Measurements from ENCODE around the gene ARID1B. TPM values are rescaled to one million over a fixed set of nuclear protein-coding genes. Genes with fewer than 3 reads are reported as not detected.

Gene ARID1B
- total RNA-seq, 1 experiment from 2014 or later, result 63.9 TPM

DNA sequence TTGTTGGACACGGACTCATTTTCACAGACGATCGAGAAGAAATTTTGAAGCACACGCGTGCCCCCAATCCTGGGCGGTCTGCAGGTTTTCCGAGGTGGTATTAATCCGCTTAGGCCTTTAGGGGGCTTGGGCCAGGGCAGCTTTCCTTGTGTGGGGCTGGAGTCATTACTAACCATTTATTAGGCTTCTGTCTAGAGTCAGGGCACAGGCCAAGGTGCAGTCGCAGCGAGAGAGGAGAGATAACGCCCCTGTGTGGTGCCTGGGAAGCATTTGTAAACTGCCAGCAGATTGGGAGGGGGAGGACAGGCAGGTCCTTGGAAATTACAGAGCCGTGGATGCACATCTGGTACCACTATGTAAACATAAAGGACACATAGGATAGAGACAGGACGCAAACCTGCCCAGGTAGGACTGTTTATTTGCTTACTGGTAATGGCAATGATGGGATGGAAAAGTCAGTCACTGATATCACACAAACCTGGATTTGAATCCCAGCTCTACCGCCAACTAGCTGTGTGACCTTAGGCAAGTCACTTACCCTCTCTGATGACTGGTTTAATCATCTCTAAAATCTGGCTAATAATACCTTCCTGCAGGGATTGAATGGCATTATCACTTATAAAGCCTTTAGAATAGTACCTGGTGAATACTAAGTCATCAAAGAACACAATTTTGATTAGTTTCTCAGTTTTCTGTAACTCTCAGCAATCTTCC is 469.8 kb downstream of the ARID1B start:
- H3K9me3 Mint-ChIP-seq (ENCODE audit: unreplicated experiment), result peaks cover 5% of the 10 kb centered on the region
- no peak overlapping the region for H3K27ac Mint-ChIP-seq (ENCODE audit: low read depth, unreplicated experiment)
- peaks cover 5% of the 10 kb centered on the region for H3K36me3 Mint-ChIP-seq (ENCODE audit: insufficient read depth, unreplicated experiment)
- BruUV-seq (replicated peaks), result no TSS peak
- peaks cover 33% of the 10 kb centered on the region for H3K27me3 Mint-ChIP-seq (ENCODE audit: insufficient read depth, unreplicated experiment)
- ChIA-PET POLR2A (no interaction called here), CTCF (no interaction called here)
- intact Hi-C loops (cut with micrococcal nuclease), result no loop called here
- DNase-seq (ENCODE audit: unreplicated experiment), result no peak
- H3K4me1 Mint-ChIP-seq (ENCODE audit: insufficient read depth, unreplicated experiment), result peaks cover 5% of the 10 kb centered on the region
- H3K4me3 Mint-ChIP-seq (ENCODE audit: unreplicated experiment), result no peak overlapping the region
- TF ChIP-seq CTCF (IDR thresholded peaks at IDR 0.05; ENCODE audit: unreplicated experiment), result no peak

- Mint-ChIP-seq H3K36me3 (ENCODE audit: insufficient read depth, unreplicated experiment) (peaks cover 5% of the 10 kb centered on the region), H3K27ac (ENCODE audit: low read depth, unreplicated experiment) (no peak overlapping the region), H3K9me3 (ENCODE audit: unreplicated experiment) (peaks cover 5% of the 10 kb centered on the region), H3K4me3 (ENCODE audit: unreplicated experiment) (no peak overlapping the region), H3K27me3 (ENCODE audit: insufficient read depth, unreplicated experiment) (peaks cover 39% of the 10 kb centered on the region), H3K4me1 (ENCODE audit: insufficient read depth, unreplicated experiment) (peaks cover 5% of the 10 kb centered on the region)
- DNase-seq (ENCODE audit: unreplicated experiment), result no peak
- no peak for TF ChIP-seq CTCF (IDR thresholded peaks at IDR 0.05; ENCODE audit: unreplicated experiment)
- POLR2A ChIA-PET, result interaction anchor here (1.1 kb wide), 1 partner anchor 12 kb away, joined by 3 read pairs; no protein-coding TSS in a partner anchor
- CTCF ChIA-PET, result no interaction called here
- intact Hi-C loops (cut with micrococcal nuclease), result no loop called here
- BruUV-seq (replicated peaks), result no TSS peak
These were observed 471.1 kb downstream of the ARID1B start for GRCh38 chr6:157248264-157248663.

- BruUV-seq (replicated peaks), result no TSS peak
- CTCF ChIA-PET, result interaction anchor here (1.1 kb wide), 1 partner anchor 25 kb away, joined by 4 read pairs; no protein-coding TSS in a partner anchor
These were observed 472.6 kb downstream of the ARID1B start for GRCh38 chr6:157249826-157250225.

More at GRCh38 chr6:157249826-157250225, 472.6 kb downstream of the ARID1B start:
- H3K4me3 Mint-ChIP-seq (ENCODE audit: unreplicated experiment), result no peak overlapping the region
- intact Hi-C loops (cut with micrococcal nuclease), result no loop called here
- no peak for TF ChIP-seq CTCF (IDR thresholded peaks at IDR 0.05; ENCODE audit: unreplicated experiment)
- no peak overlapping the region for H3K27ac Mint-ChIP-seq (ENCODE audit: low read depth, unreplicated experiment)
- H3K27me3 Mint-ChIP-seq (ENCODE audit: insufficient read depth, unreplicated experiment), result peaks cover 39% of the 10 kb centered on the region
- no peaks in the 10 kb centered on the region for H3K4me1 Mint-ChIP-seq (ENCODE audit: insufficient read depth, unreplicated experiment)
- POLR2A ChIA-PET, result no interaction called here
- H3K9me3 Mint-ChIP-seq (ENCODE audit: unreplicated experiment), result peaks cover 5% of the 10 kb centered on the region
- DNase-seq (ENCODE audit: unreplicated experiment), result no peak
- peaks cover 5% of the 10 kb centered on the region for H3K36me3 Mint-ChIP-seq (ENCODE audit: insufficient read depth, unreplicated experiment)

Measured in MCF 10A (cell line).